ENCODE data around the gene MAST4. TPM values are rescaled to one million over a fixed set of nuclear protein-coding genes. Genes with fewer than 3 reads are reported as not detected.
A peak's percentile ranks its signal among the peaks of the same experiment; 100 is the strongest.

MAST4 gene
- total RNA-seq, 2 donors from 2014 or later: 11.0 to 11.5 TPM

DNA sequence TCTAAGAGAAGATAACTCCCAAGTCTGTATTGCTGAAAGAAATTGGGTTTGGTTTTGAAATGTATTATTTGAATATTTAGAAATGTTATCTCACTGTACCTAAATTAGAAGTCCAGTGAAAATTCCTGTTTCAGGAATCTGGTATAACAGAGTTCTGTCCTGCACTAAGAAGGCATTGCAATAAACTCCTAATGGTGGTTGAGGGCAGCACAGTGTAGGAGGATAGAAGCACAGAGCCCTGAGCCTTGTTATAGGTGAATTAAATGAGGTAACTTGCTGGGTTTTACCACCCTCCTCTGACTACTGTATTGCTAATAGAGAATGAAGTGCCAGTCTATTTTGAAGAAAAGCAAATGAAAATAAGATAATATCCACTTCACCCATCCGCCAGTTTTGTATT lies 457.0 kb downstream of the MAST4 start:
- Mint-ChIP-seq H3K4me3 (no peak overlapping the region), H3K27me3 (ENCODE audit: insufficient read depth) (no peaks in the 10 kb centered on the region), H3K36me3 (ENCODE audit: low read depth) (no peaks in the 10 kb centered on the region), H3K27ac (no peak overlapping the region), H3K9me3 (no peaks in the 10 kb centered on the region), H3K4me1 (no peaks in the 10 kb centered on the region)
- no peaks in the 10 kb centered on the region for H3K27me3 ChIP-seq (ENCODE audit: control insufficient read depth, insufficient read depth, low read length, poor library complexity, severe bottlenecking)
- no peak for DNase-seq
- H3K36me3 ChIP-seq (ENCODE audit: control insufficient read depth, insufficient read depth, low read length): no peaks in the 10 kb centered on the region
- H3K4me3 ChIP-seq (ENCODE audit: low read length): no peak overlapping the region
- WGBS, 2 experiments (ENCODE audit: insufficient coverage in 1 of 2, insufficient read length in 1 of 2): 89% methylated on average over 1 of the region's 1 CpG; no CpG with 5 or more reads in 1 of the 2 experiments
- no peak overlapping the region for H3K27ac ChIP-seq (ENCODE audit: low read depth, low read length)
- no peaks in the 10 kb centered on the region for H3K9me3 ChIP-seq (ENCODE audit: control insufficient read depth, low read length)
- TF ChIP-seq CTCF (conservative IDR thresholded peaks at IDR 0.05): peak; percentile 53
- no peak overlapping the region for H3K9ac ChIP-seq (ENCODE audit: extremely low read depth, low read length, poor library complexity, severe bottlenecking)
- no peaks in the 10 kb centered on the region for H3K4me1 ChIP-seq (ENCODE audit: control insufficient read depth, insufficient read depth, low read length)

DNA sequence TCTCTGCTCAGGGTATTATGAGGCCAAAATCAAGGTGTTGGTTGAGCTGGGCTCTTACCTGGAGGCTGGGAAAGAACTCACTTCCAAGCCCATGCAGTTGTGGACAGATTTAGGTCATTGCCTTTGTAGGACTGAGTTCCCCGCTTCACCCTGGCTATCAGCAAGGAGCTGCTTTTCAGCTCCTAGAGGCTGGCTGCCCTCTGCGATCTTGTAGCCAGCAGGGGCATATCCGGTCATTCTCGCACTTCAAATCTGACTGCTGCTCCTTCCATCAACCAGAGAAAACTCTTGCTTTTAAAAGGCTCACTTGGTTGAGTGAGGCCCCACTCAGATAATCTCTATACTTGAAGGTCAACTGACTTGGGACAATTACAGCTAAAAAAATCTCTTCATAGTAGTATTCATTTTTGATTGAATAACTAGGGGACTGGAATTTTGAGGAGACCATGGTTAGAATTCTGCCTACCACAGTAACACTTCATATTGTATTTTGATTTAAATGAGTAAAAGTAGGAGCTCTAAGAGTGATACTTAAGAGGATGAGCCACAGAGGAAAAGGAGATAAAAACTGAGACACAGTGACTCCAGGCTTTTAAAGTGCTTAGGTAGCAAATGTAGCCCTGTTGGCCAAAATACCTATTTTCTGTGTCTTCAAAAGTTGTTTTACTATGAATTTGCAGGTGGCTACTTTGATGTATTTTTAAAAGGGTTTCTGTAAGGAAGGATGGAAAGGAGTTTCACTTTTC lies 463.0 kb downstream of the MAST4 start:
- WGBS, 2 experiments (ENCODE audit: insufficient coverage in 1 of 2, insufficient read length in 1 of 2): 26 to 47% methylated on average over 3 to 4 of the region's 4 CpGs
- H3K9ac ChIP-seq (ENCODE audit: extremely low read depth, low read length, poor library complexity, severe bottlenecking): no peak overlapping the region
- Mint-ChIP-seq H3K27me3 (ENCODE audit: insufficient read depth) (no peaks in the 10 kb centered on the region), H3K4me1 (peaks cover 18% of the 10 kb centered on the region), H3K36me3 (ENCODE audit: low read depth) (no peaks in the 10 kb centered on the region), H3K27ac (peak overlapping the region; percentile 77), H3K4me3 (no peak overlapping the region), H3K9me3 (no peaks in the 10 kb centered on the region)
- H3K27me3 ChIP-seq (ENCODE audit: control insufficient read depth, insufficient read depth, low read length, poor library complexity, severe bottlenecking): no peaks in the 10 kb centered on the region
- DNase-seq: peak; percentile 82
- H3K4me1 ChIP-seq (ENCODE audit: control insufficient read depth, insufficient read depth, low read length): no peaks in the 10 kb centered on the region
- no peak overlapping the region for H3K4me3 ChIP-seq (ENCODE audit: low read length)
- TF ChIP-seq CTCF (conservative IDR thresholded peaks at IDR 0.05): peak; percentile 50
- no peaks in the 10 kb centered on the region for H3K36me3 ChIP-seq (ENCODE audit: control insufficient read depth, insufficient read depth, low read length)
- no peak overlapping the region for H3K27ac ChIP-seq (ENCODE audit: low read depth, low read length)
- H3K9me3 ChIP-seq (ENCODE audit: control insufficient read depth, low read length): no peaks in the 10 kb centered on the region

DNA sequence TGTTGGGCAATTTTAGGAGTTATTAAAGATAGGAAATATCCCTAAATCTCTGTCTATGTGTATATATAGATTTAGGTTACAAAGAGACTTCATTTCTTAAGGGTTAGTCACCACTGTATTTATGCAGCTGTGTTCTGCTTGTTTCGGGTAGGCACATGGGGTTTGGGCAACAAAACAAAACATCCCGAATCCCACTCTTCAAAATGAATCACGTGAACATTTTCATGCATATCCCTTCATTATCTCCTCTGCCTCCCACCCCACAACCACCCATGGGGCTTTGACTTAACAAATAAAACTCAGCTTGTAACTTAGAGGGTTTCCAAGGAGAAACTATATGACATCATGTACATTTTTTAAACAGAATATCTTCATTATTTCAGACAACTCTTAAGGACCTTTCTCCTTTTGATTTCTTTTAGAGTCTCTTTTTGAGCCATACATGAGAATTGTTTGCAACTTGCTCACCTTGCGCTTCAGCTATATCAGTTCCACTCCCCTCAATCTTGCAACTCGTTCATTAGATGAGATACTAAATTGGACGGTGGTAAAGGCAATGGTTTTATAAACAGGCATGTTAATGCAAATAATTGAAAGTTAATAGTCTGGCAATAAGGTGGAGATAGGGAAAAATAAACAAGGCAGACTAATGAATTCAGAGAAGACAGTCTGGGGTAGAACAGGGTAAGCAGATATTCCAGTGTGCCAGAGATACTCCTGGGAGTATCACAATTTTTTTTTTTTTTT lies 463.7 kb downstream of the MAST4 start:
- peak overlapping the region; percentile 77 for H3K27ac Mint-ChIP-seq
- no peaks in the 10 kb centered on the region for H3K9me3 Mint-ChIP-seq
- no peaks in the 10 kb centered on the region for H3K36me3 Mint-ChIP-seq (ENCODE audit: low read depth)
- DNase-seq: no peak
- Histone ChIP-seq H3K9me3 (ENCODE audit: control insufficient read depth, low read length) (no peaks in the 10 kb centered on the region), H3K4me1 (ENCODE audit: control insufficient read depth, insufficient read depth, low read length) (peaks cover under 1% of the 10 kb centered on the region), H3K9ac (ENCODE audit: extremely low read depth, low read length, poor library complexity, severe bottlenecking) (no peak overlapping the region), H3K27ac (ENCODE audit: low read depth, low read length) (no peak overlapping the region), H3K4me3 (ENCODE audit: low read length) (no peak overlapping the region), H3K36me3 (ENCODE audit: control insufficient read depth, insufficient read depth, low read length) (no peaks in the 10 kb centered on the region), H3K27me3 (ENCODE audit: control insufficient read depth, insufficient read depth, low read length, poor library complexity, severe bottlenecking) (no peaks in the 10 kb centered on the region)
- 75 to 86% methylated on average over 1 to 6 of the region's 6 CpGs for WGBS, 2 experiments (ENCODE audit: insufficient coverage in 1 of 2, insufficient read length in 1 of 2)
- no peak overlapping the region for H3K4me3 Mint-ChIP-seq
- H3K27me3 Mint-ChIP-seq (ENCODE audit: insufficient read depth): no peaks in the 10 kb centered on the region
- TF ChIP-seq CTCF (conservative IDR thresholded peaks at IDR 0.05): no peak
- peaks cover 18% of the 10 kb centered on the region for H3K4me1 Mint-ChIP-seq

Data from endodermal cell (in vitro differentiated cells).